Heart left ventricle (tissue), 16 donors: Measurements from ENCODE around the gene SAMD5. TPM values are rescaled to one million over a fixed set of nuclear protein-coding genes. Genes with fewer than 3 reads are reported as not detected.
A peak's percentile ranks its signal among the peaks of the same experiment; 100 is the strongest.

Experiments
- ATAC-seq, 4 donors: fragments of 200-7000 bp; cut with Tn5 transposase; one replicate each; pipeline ENCODE4 v1.9.1; 2020 to 2022; ENCODE audit warnings: moderate library complexity in 4 of 4, mild to moderate bottlenecking in 3 of 4, moderate number of reproducible peaks in 1 of 4
- DNase-seq, 5 donors: peaks; one replicate each; pipeline ENCODE4 v3.0.0-alpha.2; 2020
- H3K27ac ChIP-seq, 12 donors: fragments of 200-600 bp; sonication (generic) in 4 of 12; one replicate each; pipeline versions ENCODE4 v1.5.0 to v1.8.0; 2016 to 2022; ENCODE audit warnings: mild to moderate bottlenecking in 2 of 12
- H3K27me3 ChIP-seq, 9 donors: fragments of 200-600 bp; sonication (generic) in 2 of 9; one replicate each; pipeline versions ENCODE4 v1.5.1 to v1.8.0; 2016 to 2022; ENCODE audit warnings: mild to moderate bottlenecking in 3 of 9
- H3K36me3 ChIP-seq, 9 donors: fragments of 200-600 bp; sonication (generic) in 2 of 9; one replicate each; pipeline versions ENCODE4 v1.5.0 to v1.8.0; 2018 to 2022; ENCODE audit warnings: mild to moderate bottlenecking in 2 of 9
- H3K4me1 ChIP-seq, 12 donors: fragments of 200-600 bp; sonication (generic) in 4 of 12; one replicate each; pipeline versions ENCODE4 v1.5.0 to v1.8.0; 2016 to 2022; ENCODE audit warnings: mild to moderate bottlenecking in 3 of 12
- H3K4me3 ChIP-seq, 12 donors: fragments of 200-600 bp; sonication (generic) in 4 of 12; one replicate each; pipeline versions ENCODE4 v1.5.0 to v1.8.0; 2017 to 2022; ENCODE audit warnings: mild to moderate bottlenecking in 9 of 12, moderate library complexity in 4 of 12
- H3K9me3 ChIP-seq, 12 donors: fragments of 200-600 bp; sonication (generic) in 4 of 12; one replicate each; pipeline versions ENCODE4 v1.5.0 to v1.8.0; 2016 to 2022; ENCODE audit warnings: mild to moderate bottlenecking in 1 of 12
- CTCF ChIP-seq, 12 donors: fragments of 200-600 bp; sonication (generic) in 4 of 12; IDR thresholded peaks; one replicate each; pipeline versions ENCODE4 v1.5.0 to v1.8.0; 2018 to 2022; ENCODE audit warnings: antibody characterized with exemption in 12 of 12, mild to moderate bottlenecking in 5 of 12
- POLR2A ChIP-seq, 2 donors: fragments of 450-650 bp; IDR thresholded peaks; one replicate each; pipeline ENCODE4 v1.6.1; 2017; ENCODE audit warnings: antibody characterized with exemption in 2 of 2, mild to moderate bottlenecking in 2 of 2, moderate library complexity in 2 of 2
- WGBS, 4 donors: extraction: QIAGEN DNeasy Blood & Tissue Kit in 2 of 4; methylation state at CpG; one replicate each; pipeline versions ENCODE4 v1.1.5 to v1.1.7; 2013 to 2018; 5-methylcytosine and 5-hydroxymethylcytosine counted together
- intact Hi-C, 10 donors: fragments of 100-400 bp; cut with DNase I; formaldehyde crosslinking; loops; one replicate each; pipeline versions ENCODE4 v1.11.1 to v1.14.2; 2022
- polyA plus RNA-seq, 2 donors: library from polyadenylated mRNA; stranded (reverse); fragments of 200-250 nt; gene quantifications; one replicate each; pipeline ENCODE4 v1.2.3, GENCODE V29; 2013
- total RNA-seq, 9 donors: library from RNA; depleted of rRNA in 2 of 9; stranded (reverse); fragments of >200 nt in 2 of 9; fragmentation: NEBNext Ultra II Directional in 3 of 9; extraction: Animal tissue kit (Norgen Biotek cat#: 25700) in 3 of 9; gene quantifications; one replicate each; pipeline versions ENCODE4 v1.1.0 to v1.2.4, GENCODE V29; 2016 to 2023
- donor health status: ischemic (EF 13 %, LVEDD 7.1; RV severe dilation, severe dysfunction).
- donor health status: healthy with polysubstance abuse.
- donor health status: DM: no; HTN: yes; CAD: no.
- donor health status: DM: no; HTN: no; CAD: no.
- donor health status: ischemic (EF 25% LVEDD 6.9; RV normal size, moderate dysfunction).
- donor health status: ischemic (EF 25% LVEDD 5.7; RV mildly dilated, moderate dysfunction).
- donor health status: healthy.
- donor health status: DM: yes; HTN: yes; CAD: no.
- donor health status: ischemic (EF 35%, LVEDD 5.7; RV mildly dilated, moderate dysfunction).
- donor health status: nonischemic (EF 11% LVEDD 7.7; RV severe dilation, severe dysfunction).
- donor health status: DM: yes; HTN: yes; CAD: no.
- donor health status: PGD.
- donor health status: ischemic (EF 29% LVEDD 5.4; RV normal size, mild dysfunction).
- donor health status: nonischemic (EF 23%, LVEDD 6.1; RV moderate dilation, normal function).

Gene SAMD5
- total and polyA plus RNA-seq, 11 donors: 0.15 to 1.5 (median 0.64) TPM

GRCh38 chr6:147507162-147508041, 1.1 kb upstream of the SAMD5 start:
- TF ChIP-seq CTCF (IDR thresholded peaks at IDR 0.05) (no peak), POLR2A (IDR thresholded peaks at IDR 0.05) (no peak)
- Histone ChIP-seq H3K4me1 (peaks cover 0 to 35% (median 13%) of the 10 kb centered on the region in 12 donors), H3K4me3 (peak overlapping the region; percentile 56 to 85 (median 66)), H3K36me3 (no peaks in the 10 kb centered on the region), H3K27me3 (peaks cover 0 to 70% (median 4%) of the 10 kb centered on the region in 9 donors), H3K9me3 (no peaks in the 10 kb centered on the region), H3K27ac (peak overlapping the region in 8 of 12 donors; percentile 20 to 70 (median 60))
- ATAC-seq (peak in 3 of 4 donors; percentile 8 to 50 (median 33)), DNase-seq (peak in 2 of 5 donors; percentile 23 to 32)
- WGBS, 4 donors: 1% methylated on average over 45 to 52 of the region's 52 CpGs
- intact Hi-C loops: loop anchor here (1.0 to 10.0 kb wide), 13 partner anchors 143 to 960 kb away; no protein-coding TSS in a partner anchor

GRCh38 chr6:147508866-147509608, 547 bp downstream of the SAMD5 start:
- H3K9me3 ChIP-seq: no peaks in the 10 kb centered on the region
- peaks cover 0 to 62% (median 4%) of the 10 kb centered on the region in 9 donors for H3K27me3 ChIP-seq
- peaks cover 0 to 35% (median 13%) of the 10 kb centered on the region in 12 donors for H3K4me1 ChIP-seq
- TF ChIP-seq POLR2A (IDR thresholded peaks at IDR 0.05): no peak
- TF ChIP-seq CTCF (IDR thresholded peaks at IDR 0.05): peak in 3 of 12 donors; percentile 11 to 24 (median 22)
- peak overlapping the region; percentile 56 to 85 (median 66) for H3K4me3 ChIP-seq
- intact Hi-C loops: loop anchor here in 9 of 10 donors (1.0 to 10.0 kb wide), 9 partner anchors 142 to 958 kb away; no protein-coding TSS in a partner anchor
- H3K36me3 ChIP-seq: no peaks in the 10 kb centered on the region
- 1 to 5% (median 2%) methylated on average over 23 to 73 of the region's 73 CpGs for WGBS, 4 donors
- ATAC-seq (peak in 2 of 4 donors; percentile 18 to 35), DNase-seq (peak in 3 of 5 donors; percentile 25 to 61 (median 32))
- peak overlapping the region in 2 of 12 donors; percentile 27 to 47 for H3K27ac ChIP-seq

GRCh38 chr6:147509891-147510290, 1.4 kb downstream of the SAMD5 start:
- H3K36me3 ChIP-seq: no peaks in the 10 kb centered on the region
- intact Hi-C loops: loop anchor here in 9 of 10 donors (2.0 to 10.0 kb wide), 8 partner anchors 141 to 957 kb away; no protein-coding TSS in a partner anchor

More at GRCh38 chr6:147509891-147510290, 1.4 kb downstream of the SAMD5 start:
- TF ChIP-seq CTCF (IDR thresholded peaks at IDR 0.05): no peak
- no peak for TF ChIP-seq POLR2A (IDR thresholded peaks at IDR 0.05)
- Histone ChIP-seq H3K27me3 (peaks cover 0 to 57% (median 0%) of the 10 kb centered on the region in 9 donors), H3K4me3 (peak overlapping the region in 9 of 12 donors; percentile 61 to 85 (median 67)), H3K27ac (no peak overlapping the region), H3K9me3 (no peaks in the 10 kb centered on the region), H3K4me1 (peaks cover 0 to 35% (median 13%) of the 10 kb centered on the region in 12 donors)
- 28 to 39% (median 32%) methylated on average over 7 of the region's 7 CpGs for WGBS, 4 donors
- ATAC-seq: no peak
- no peak for DNase-seq
